Measurements from ENCODE around the gene HINT3. TPM values are rescaled to one million over a fixed set of nuclear protein-coding genes. Genes with fewer than 3 reads are reported as not detected.

HINT3 gene
- total RNA-seq, 3 donors from 2014 or later = 23.2 to 32.9 (median 23.2) TPM

DNA sequence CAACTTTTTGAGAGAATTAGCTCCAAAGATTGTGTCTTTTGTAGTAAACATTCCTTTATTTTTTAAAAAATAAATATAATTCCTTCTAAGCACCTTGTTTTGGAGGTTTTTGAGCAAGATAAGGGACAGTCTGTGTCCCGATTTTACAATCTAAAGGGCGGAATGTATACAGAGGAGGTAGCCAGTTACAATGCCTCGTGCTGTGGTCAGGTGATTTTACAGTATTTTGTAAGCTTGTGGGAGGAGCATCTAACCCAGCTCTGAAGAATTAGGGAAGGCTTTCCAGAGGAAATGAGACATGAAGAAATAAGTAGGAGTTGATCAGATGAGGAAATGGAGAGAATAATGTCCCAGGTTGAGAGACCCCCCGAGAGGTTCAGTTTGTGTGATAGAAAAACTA, 1.3 kb downstream of the HINT3 start:
- intact Hi-C loops (cut with DNase I, micrococcal nuclease) = loop anchor here (10.0 kb wide), 1 partner anchor 173 kb away; no protein-coding TSS in a partner anchor
- DNase-seq (peak in 1 of 3 donors; percentile 70), ATAC-seq (peak; percentile 65)
- no peaks in the 10 kb centered on the region for H3K36me3 ChIP-seq (ENCODE audit: low read depth)
- H3K9me3 ChIP-seq = no peaks in the 10 kb centered on the region
- peaks cover 4% of the 10 kb centered on the region for H3K4me1 ChIP-seq (ENCODE audit: low read depth)
- TF ChIP-seq, protein P1, sequence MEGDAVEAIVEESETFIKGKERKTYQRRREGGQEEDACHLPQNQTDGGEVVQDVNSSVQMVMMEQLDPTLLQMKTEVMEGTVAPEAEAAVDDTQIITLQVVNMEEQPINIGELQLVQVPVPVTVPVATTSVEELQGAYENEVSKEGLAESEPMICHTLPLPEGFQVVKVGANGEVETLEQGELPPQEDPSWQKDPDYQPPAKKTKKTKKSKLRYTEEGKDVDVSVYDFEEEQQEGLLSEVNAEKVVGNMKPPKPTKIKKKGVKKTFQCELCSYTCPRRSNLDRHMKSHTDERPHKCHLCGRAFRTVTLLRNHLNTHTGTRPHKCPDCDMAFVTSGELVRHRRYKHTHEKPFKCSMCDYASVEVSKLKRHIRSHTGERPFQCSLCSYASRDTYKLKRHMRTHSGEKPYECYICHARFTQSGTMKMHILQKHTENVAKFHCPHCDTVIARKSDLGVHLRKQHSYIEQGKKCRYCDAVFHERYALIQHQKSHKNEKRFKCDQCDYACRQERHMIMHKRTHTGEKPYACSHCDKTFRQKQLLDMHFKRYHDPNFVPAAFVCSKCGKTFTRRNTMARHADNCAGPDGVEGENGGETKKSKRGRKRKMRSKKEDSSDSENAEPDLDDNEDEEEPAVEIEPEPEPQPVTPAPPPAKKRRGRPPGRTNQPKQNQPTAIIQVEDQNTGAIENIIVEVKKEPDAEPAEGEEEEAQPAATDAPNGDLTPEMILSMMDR (IDR thresholded peaks at IDR 0.05) = no peak
- H3K4me3 ChIP-seq = no peak overlapping the region

DNA sequence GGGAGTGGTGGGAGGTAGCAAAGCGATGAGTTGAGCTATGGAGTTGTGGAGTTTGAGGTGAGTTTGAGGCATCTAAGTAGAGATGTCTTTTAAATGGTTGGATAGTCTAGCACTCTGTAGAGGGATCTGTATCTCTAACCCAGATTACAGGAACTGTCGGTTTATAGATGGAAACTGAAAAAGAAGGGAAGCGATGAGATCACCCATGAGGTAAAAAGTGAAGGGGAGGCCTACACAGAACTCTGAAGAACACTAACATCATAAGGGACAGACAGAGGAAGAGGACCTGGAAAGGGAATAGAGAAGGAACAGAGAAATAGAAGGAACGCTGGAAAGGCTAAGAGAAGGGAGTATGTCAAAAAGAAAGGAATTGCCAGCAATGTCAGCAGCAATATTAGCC, 2.5 kb downstream of the HINT3 start:
- DNase-seq = no peak
- Histone ChIP-seq H3K36me3 (ENCODE audit: low read depth) (no peaks in the 10 kb centered on the region), H3K4me3 (no peak overlapping the region), H3K9me3 (no peaks in the 10 kb centered on the region), H3K4me1 (ENCODE audit: low read depth) (peaks cover 4% of the 10 kb centered on the region)
- intact Hi-C loops (cut with DNase I, micrococcal nuclease) = loop anchor here (10.0 kb wide), 1 partner anchor 174 kb away; no protein-coding TSS in a partner anchor
- no peak for ATAC-seq
- TF ChIP-seq, protein P1 (IDR thresholded peaks at IDR 0.05) = no peak

DNA sequence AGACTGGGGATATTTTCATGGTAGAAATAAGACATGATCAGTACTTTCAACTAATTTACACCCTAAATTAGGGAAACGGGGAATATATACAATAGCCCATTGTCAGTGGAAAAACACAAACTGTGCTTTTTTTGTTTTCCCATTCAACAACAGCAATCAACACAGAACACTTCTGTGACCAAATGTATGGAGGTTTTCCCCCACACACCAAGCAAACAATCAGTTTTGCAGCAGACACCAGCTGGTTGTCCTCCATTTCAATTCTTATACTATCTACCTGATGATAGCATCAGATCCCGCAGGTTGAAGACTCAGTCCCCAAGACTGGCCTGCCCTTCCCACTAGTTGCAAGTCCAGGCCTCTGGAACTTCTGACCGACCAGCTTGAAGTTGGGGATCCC, 4.5 kb downstream of the HINT3 start:
- Histone ChIP-seq H3K36me3 (ENCODE audit: low read depth) (no peaks in the 10 kb centered on the region), H3K4me1 (ENCODE audit: low read depth) (peaks cover 4% of the 10 kb centered on the region), H3K9me3 (no peaks in the 10 kb centered on the region), H3K4me3 (no peak overlapping the region)
- TF ChIP-seq, protein P1 (IDR thresholded peaks at IDR 0.05) = no peak
- DNase-seq (no peak), ATAC-seq (no peak)
- intact Hi-C loops (cut with DNase I, micrococcal nuclease) = no loop called here

DNA sequence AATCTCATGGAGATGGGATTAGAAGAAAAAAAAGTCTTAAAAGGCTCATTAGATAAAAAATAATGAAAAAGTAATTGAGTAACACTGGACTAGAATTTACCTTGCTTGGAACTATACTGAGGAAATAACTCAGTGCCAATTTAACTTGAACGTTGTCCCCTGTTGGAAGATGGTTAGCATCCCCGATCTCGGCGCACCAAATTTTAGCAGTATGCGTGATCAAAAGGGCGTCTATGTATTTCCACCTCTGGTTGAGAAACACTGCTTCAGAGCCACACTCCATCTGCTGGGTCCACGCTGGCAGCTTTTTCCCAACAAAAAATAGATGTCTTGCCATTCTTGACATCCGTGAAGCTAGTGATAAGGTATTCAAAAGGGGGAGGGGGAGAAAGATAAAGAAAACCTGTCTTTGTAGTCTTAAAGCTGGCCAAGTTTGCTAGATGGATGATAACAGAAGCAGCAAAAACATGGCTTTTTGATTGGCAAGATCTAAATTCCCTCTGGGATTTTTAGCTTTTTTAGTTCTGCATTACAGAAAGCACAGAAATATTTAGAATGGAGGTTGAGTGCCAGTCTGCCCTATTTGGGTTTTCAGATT, 6.4 kb downstream of the HINT3 start:
- ATAC-seq (no peak), DNase-seq (no peak)
- Histone ChIP-seq H3K9me3 (no peaks in the 10 kb centered on the region), H3K36me3 (ENCODE audit: low read depth) (no peaks in the 10 kb centered on the region), H3K4me3 (no peak overlapping the region), H3K4me1 (ENCODE audit: low read depth) (peaks cover 4% of the 10 kb centered on the region)
- intact Hi-C loops (cut with DNase I, micrococcal nuclease) = no loop called here
- TF ChIP-seq, protein P1 (IDR thresholded peaks at IDR 0.05) = no peak

DNA sequence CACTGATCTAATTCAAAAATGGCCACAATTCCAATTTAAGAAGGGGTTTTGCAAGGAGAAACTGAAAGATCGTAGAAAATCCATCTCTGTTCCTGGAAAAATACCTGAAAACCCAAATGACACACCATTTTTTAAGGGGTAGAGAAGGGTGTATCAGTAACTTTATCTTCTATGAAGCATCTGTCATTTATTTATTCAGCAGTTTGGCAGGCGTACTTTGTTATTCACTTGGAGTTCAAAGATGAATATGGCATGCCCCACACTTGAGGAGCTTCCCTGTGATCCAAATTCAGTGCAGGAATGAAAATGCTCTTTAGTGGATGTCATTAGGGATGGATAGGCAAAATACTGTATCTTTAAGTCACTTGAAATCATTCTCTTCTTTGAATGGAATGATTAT, 7.2 kb downstream of the HINT3 start:
- Histone ChIP-seq H3K9me3 (no peaks in the 10 kb centered on the region), H3K4me1 (ENCODE audit: low read depth) (no peaks in the 10 kb centered on the region), H3K4me3 (no peak overlapping the region), H3K36me3 (ENCODE audit: low read depth) (no peaks in the 10 kb centered on the region)
- TF ChIP-seq, protein P1 (IDR thresholded peaks at IDR 0.05) = no peak
- ATAC-seq (no peak), DNase-seq (no peak)
- intact Hi-C loops (cut with DNase I, micrococcal nuclease) = no loop called here

DNA sequence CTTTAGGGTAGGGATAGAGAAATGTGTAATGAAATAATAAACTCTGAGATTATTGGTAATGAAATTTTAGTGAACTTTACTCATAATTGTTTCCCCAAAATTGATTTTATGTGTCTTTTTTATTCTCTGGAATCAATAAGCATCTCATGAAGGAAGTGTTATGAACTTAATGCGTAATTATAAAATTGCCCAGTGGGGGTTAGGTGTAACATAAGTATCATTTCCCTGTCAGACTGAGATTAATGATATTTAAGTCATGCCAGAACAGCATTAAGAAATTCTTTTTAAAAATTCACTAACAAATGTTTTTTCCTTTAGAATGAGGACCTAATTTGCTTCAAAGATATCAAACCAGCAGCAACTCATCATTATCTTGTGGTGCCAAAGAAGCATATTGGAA, 10.0 kb downstream of the HINT3 start:
- no peak for ATAC-seq
- no peaks in the 10 kb centered on the region for H3K9me3 ChIP-seq
- intact Hi-C loops (cut with DNase I, micrococcal nuclease) = no loop called here
- DNase-seq = no peak
- TF ChIP-seq, protein P1 (IDR thresholded peaks at IDR 0.05) = no peak
- no peaks in the 10 kb centered on the region for H3K36me3 ChIP-seq (ENCODE audit: low read depth)
- H3K4me3 ChIP-seq = no peak overlapping the region
- H3K4me1 ChIP-seq (ENCODE audit: low read depth) = no peaks in the 10 kb centered on the region
